ENCODE data around the gene PNKD.

PNKD gene

DNA sequence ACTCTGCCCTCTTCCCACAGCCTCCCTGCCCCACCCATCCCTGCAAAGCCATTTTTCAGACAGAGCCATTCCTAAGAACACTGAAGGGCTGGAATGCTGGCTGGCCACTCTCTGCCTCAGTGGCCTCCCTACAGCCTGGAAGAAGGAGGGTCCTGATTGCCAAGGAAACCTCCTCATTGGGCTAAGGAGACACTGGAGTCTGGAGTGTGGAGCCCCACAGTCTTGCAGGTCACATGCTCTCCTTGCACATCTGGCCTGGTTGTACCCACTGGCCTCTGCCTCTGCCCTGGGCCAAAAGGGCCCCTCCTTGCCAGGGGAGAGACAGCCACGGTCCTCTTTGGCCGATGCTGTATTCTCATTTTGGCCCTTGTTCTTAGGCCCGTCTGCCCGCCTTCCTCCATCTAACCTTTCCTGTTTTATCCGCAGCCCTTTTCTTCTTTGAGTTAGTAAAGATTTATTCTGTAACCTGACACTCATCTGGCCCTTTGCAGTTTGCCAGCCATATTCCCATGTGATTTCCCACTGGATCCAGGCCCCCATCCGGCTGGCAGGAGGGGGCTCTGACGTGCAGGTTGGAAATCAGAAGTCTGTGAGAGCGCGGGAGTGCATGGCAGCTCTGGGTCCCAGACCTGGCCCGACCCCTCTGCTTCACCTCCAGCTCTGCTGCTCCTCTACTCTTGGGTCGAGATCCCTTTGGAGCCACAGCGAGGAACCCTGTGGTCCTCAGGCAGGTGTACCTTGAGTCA lies 75.3 kb downstream of the PNKD start:
- DNase-seq: no peak

DNA sequence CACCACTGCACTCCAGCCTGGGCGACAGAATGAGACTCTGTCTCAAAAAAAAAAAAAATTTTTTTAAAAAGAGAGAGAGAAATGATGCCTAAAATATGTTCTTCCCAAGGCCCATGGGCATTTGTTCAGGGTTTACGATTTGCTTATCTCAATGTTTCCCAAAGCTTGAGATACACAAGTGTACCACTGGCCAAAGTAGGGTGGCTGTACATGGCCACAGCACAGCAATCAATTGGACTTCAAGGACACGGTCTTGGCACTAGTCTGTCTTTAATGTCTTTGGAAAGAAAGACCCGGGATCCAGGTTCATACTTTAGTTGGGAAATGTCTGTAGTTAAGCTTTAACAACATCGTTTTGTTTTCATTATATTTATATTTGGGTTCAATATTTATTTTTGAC lies 76.9 kb downstream of the PNKD start:
- DNase-seq: no peak

DNA sequence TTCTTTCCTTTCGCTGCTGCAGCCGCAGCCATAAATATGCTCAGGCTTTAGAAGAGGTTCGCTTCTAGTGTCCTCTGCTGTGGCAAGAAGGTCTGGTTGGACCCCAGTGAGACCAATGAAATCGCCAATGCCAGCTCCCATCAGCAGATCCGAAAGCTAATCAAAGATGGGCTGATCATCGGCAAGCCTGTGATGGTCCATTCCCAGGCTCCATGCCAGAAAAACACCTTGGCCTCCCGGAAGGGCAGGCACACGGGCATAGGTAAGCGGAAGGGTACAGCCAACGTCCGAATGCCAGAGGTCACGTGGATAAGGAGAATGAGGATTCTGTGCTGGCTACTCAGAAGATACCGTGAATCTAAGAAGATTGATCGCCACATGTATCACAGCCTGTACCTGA lies 83.7 kb downstream of the PNKD start:
- DNase-seq: no peak

DNA sequence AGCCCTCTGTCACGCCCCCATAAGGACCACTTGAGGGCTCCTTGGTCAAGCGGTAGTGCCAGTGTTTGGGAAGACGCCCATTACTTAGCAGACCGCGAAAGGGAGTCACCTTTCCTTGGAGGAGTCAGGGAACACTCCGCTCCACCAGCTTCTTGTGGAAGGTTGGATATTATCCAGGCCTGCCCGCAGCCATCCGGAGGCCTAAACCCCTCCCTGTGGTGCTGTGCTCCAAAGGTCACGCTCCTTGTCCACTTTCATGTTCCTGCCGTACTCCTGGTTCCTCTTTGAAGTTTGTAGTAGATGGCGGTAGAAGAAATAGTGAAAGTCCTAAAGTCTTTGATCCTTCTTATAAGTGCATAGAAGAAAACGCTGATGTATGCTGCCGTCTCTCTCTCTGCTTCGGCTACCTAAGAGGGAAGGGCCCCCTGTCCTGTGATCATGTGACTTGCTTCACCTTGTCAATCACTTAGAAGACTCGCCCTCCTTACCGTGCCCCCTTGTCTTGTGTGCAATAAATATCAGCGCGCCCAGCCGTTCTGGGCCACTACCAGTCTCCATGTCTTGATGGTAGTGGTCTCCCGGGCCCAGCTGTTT lies 84.6 kb downstream of the PNKD start:
- DNase-seq: no peak

DNA sequence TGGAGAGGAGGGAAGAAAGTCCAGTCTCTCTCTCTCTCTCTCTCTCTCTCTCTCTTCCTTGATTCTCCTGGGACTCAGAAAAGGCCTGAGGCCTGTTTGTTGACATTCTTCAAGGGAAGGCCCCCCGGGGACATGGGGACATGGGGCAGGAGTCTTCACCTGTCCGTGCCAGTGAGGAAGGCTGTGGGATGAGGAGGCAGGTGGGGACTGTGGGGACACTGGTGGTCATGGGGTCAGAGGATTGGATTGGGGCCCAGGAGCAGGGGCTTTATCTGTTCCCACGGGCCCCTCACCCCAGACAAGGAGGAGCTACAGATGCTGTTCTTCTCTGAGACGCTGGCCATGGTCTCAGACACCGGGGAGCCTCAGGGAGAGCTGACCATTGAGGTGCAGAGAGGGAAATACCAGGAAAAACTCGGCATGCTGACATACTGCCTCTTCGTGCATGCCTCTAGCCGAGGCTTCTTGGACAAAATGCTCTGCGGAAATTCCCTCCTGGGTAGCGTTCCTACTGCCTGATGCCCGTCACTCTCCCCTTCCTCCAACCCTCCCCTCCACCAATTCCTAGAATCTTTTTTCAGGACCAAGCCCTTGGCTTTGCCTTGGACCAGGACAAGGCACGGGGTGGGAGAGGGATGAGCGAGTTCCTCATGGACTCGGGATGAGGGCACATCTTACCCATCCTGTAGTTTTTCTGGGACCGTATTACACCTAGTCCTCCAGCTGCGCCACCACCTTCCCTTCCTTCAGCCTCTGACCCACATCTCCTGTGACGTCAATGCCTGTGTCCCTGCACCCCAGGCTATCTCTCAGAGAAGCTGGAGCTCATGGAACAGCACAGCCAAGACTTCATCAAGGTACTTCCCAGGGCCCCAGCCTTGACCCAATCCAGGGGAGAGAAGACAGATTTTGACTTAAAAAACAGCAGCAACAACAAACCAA lies 87.2 kb downstream of the PNKD start:
- DNase-seq: no peak

DNA sequence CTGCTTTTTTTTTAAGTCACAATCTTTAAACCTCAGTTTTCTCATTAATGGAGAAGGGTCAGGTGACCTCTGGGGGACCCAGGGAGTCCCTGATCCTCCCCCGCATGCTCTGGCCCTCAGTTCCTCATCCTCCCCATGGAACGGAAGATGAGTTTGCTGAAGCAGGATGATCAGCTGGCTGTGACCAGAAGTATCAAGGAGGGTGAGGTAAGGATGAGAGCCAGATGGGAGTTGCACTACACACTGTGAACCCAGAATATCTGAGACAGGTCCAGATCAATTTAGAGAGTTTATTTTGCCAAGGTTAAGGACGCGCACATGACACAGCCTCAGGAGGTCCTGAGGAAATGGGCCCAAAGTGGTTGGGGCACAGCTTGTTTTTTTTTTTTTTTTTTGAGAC lies 90.1 kb downstream of the PNKD start:
- no peak for DNase-seq

DNA sequence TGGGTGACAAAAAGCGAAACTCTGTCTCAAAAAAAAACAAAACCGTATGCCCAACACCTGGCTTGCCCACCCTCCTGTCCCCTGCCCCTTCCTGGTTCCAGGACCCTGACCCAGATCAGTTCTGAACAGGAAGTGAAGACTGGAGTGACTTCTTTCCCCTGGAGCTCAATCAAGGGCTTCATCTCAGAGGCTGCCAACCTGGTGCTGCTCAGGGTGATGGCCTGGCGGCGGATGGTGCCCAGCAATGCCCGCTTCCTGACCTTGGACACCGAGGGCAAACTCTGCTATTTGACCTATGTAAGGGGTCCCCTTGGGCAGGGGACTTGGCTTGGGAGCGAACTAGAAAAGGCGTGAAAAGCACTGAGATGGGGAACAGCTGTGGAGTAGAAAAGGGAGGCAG lies 92.3 kb downstream of the PNKD start:
- no peak for DNase-seq

DNA sequence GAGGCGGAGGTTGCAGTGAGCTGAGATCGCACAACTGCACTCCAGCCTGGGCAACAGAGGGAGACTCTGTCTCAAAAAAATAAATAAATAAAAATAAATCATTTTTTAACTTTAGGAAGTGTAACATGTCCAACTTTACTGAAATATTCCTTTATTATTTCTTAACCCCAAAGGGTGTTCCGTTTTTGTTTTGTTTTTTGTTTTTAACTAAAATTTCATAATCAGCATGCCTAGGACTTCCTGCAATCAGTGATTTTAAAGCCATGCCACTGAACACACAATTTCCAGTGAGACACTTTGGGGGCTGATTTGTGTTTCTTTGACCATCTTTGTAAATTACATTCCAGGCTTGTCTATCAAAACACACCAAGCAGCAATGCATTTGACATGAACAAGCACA lies 93.4 kb downstream of the PNKD start:
- DNase-seq: no peak

DNA sequence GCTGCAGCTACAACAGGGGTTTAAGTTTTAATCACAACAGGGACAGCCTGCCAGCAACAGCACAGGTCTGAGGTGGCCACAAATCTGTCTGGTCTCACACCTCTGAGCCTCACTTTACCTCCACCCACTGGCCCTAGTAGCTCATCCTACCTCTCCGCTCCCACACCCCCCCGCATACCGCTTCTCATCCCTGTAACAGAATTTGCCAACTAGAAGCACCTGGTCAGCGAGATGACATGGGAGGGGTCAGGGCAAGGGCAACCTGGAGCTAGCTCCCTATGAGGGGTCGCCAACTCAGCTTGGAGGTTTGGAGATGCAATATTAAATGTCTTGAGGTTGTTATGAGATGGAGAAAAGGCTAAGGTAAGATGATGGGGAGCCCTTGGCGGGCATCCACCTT lies 93.9 kb downstream of the PNKD start:
- DNase-seq: no peak

DNA sequence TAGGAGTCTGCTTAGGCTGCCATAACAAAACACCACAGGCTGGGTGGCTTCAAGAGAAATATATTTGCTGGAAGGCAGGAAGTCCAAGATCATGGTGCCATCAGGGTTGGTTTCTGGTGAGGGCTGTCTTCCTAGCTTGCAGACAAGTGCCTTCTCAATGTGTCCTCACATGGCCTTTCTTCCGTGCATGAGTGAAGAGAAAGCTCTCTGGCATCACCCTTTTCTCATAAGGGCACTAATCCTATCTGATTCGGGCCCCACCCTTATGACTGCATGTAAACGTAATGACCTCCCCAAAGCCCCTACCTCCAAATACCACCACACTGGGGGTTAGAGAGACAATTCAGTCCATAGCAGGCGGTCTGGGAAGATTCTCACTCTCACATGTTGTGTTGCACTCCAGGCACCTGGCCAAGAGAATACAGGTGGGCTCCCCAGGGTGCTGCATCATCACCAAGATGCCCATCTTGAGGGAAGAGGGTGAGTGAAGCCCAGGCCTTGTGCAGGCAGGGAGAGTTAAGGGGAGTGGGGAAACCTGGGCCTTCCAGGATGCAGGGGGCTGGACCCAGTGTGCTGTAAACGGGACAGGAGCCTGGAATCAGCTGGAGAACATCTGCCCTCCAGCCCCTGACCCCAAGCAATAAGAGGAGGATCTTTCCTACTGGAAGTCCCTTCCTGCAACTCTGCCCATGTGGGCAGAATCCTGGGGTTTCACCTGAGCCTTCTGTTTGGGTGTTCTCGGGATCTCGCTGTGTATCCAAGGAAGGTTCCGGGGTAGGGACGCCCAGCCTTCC lies 96.5 kb downstream of the PNKD start:
- DNase-seq: no peak

DNA sequence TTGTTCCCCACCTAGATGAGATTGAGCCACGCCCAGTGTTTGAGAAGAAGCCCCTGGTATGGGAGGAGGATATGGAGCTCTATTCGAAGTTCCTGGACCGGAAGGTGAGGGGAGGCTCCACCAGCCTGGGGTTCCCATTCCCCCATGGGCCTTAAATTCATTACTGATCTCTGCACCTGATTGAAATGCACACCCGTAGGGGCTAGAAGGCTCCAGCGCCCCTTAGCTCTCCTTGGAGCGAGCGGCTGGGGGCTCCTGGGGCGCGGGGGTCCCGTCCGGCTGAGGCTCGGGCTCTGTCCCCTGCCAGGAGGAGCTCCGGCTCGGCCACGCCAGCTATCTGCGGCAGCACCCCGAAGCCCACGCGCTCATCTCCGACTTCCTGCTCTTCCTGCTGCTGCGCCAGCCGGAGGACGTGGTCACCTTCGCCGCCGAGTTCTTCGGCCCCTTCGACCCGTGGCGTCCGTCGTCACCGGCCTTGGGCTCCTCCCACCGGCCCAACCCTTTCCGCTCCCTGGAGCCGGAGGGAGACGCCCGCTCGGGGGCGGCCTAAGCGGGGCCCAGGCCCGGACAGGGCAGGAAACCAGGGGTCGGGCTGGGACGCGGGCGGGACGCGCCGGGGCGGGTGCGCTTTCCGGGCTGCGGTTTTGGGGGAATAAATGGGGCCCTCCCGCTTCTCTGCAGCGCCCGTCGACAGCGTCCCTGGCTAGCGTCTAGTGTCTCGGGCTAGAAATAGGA lies 97.3 kb downstream of the PNKD start:
- peak; percentile 67 for DNase-seq

DNA sequence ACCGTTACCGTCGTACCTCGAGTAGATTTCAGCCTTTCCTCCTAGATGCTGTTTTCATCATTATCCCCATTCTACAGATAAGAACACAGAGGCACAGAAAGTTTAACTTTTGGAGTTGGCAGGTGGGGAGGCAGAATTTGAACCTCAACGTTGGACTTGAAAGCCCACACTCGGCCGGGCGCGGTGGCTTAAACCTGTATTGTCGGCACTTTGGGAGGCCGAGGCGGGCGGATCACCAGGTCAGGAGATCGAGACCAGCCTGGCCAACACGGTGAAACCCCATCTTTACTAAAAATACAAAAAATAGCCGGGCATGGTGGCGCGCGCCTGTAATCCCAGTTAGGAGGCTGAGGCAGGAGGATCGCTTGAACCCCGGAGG lies 97.8 kb downstream of the PNKD start:
- DNase-seq: no peak

DNA sequence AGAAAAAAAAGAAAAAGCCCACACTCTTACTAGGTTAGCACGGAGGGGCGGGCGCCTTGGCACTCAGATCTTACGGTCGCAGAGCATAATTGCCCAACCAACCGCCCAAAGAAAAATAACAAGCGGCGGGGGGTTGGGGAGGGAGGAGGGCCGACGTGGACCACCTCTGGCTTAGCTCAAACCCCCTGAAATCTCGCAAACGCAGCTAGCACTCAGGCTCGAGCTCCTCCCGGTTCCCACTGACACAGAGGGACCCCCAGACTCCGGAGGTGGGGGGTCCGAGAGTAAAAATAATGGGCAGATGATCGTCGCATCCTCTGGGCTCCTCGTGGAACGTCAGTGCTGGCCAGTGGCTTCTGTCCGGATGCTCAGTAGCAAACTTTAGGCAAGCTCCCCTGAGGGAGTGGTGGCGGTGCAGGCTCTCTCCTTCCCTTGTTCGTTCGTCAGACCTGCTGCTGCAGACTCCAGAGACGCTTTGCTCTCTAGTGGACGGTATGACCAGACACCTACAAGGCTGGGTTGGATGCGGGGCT lies 98.4 kb downstream of the PNKD start:
- DNase-seq: no peak

DNA sequence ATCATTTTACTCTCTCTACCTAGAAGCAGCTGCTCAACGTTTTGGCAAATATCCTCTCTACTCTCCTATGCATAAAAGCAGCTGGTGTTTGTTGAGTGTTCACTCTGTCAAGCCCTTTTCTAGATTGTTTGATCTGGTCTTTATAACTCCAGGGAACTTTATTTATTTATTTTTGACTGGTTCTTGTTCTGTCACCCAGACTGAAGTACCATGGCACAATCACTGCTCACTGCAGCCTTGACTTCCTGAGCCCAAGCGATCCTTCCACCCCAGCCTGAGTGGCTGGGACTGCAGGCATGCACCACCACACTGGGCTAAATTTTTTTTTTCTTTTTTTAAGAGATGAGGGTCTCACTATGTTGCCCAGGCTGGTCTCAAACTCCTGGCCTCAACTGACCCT lies 99.0 kb downstream of the PNKD start:
- DNase-seq: no peak

DNA sequence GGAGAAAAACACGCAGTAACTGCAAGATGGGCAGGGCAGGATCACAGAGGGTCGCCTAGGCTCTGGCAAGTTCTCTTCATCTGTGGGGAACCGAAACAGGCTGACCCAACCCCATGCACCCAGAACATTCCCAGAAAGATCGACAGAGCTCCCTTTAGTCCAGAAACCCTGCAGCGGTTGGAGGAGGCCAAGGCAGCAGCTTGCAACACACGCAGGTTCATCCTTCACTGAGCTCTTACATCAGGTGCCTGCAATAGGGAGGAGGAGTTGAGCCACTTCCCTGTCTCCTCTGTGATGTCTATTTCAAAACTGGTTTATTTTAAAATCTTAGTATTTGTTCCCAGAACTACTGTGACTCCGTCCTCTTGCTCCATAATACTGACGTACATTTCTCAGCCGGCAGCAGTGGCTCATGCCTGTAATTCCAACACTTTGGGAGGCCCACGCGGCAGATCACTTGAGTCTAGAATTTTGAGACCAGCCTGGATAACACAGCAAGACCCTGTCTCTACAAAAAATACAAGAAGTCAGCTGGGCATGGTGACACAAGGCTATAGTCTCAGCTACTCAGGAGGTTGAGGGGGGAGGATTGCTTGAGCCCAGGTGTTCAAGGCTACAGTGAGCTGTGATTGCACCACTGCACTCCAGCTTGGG lies 100.2 kb downstream of the PNKD start:
- DNase-seq: no peak

DNA sequence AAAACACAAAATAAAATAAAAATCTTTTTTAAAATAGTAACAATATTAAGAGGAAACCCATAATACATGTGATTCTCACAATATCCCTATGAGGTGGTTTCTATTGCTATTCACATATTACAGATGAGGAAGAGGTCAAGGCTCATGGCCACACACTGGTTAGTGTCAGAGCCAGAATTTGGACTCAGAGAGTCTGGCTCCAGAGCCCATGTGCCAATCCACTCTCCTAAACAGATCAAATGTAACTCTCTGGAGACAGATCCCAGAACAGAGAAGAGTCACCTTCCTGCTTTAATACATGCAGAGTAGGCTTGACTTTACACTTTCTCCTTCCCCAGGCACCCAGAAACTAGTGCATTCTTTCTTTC lies 101.6 kb downstream of the PNKD start:
- no peak for DNase-seq

DNA sequence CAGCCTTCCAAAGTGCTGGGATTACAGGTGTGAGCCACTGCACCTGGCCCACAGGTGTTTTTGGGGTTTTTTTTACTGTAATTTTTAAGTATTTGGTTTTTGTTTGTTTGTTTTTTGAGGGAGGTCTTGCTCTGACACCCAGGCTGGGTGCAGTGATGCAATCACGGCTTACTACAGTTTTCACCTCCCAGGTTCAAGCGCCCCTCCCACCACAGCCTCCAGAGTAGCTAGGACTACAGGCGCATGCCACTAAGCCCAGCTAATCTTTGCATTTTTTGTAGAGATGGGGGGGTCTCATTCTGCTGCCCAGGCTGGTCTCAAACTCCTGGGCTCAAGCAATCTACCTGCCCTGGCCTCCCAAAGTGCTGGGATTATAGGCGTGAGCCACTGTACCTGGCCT lies 104.5 kb downstream of the PNKD start:
- DNase-seq: no peak

DNA sequence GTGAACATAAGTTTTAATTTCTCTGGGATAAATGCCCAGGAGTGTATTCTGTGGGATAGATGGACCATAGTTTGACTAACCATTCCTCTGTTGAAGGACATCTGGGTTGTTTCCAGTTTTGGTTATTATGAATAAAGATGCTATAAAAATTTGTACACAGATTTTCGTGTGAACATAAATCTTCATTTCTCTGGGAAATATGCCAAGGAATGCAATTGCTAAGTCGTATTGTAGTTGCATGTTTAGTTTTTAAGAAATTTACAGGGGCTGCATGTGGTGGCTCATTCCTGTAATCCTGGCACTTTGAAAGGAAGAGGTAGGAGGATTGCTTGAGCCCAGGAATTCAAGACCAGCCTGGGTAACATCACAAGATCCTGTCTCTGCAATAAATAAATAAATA lies 104.9 kb downstream of the PNKD start:
- no peak for DNase-seq

DNA sequence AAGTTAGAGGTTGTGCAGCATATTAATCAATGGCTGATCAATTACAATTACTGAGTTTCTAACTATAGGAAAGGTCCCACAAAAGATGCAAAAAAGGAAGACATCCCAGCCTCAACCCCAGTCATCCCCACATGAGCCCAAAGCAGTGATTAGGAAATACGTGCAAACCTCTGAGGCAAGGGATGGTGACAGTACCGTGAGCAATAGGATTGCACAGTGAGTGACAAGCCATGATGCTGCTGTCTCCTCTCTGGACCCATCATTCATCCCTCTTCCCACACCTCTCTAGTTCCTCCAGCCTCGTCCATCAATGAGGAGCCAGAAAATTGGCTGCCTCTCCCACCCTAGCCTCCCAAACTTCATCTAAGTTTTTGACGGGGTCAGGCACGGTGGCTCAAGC lies 107.7 kb downstream of the PNKD start:
- no peak for DNase-seq

DNA sequence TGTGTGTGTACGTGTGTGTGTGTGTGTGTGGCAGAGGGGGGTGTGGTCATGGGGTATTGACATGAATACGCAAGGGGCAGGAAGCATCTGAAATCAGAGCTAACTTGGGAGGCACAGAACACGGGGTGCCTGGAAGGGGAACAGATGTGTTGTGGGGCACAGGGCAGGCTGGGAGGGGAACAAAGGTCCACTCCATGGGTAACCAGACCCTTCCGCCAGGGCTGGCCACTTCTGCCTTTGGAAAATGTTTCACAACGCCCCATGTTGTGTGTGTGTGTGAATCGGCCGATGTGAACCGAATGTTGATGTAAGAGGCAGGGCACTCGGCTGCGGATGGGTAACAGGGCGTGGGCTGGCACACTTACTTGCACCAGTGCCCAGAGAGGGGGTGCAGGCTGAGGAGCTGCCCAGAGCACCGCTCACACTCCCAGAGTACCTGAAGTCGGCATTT lies 111.6 kb downstream of the PNKD start, which contains the start of gene SLC11A1:
TSS of gene SLC11A1 (plus strand) at position 358 of the 451 bp plus-strand sequence. CDS start 96 bp downstream, outside the sequence.
- DNase-seq: no peak

DNA sequence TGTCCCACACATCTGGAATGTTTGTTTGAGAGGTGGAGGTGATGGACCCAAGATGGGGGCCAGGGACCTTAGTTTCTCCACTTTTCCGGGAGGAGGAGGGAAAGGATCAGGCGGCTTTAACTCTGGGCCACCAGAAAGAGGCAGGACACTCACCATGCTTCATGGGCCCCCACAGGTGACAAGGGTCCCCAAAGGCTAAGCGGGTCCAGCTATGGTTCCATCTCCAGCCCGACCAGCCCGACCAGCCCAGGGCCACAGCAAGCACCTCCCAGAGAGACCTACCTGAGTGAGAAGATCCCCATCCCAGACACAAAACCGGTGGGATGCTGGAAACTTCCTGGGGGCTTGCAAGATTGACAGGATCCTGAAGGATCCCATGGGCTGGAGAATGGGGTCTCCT lies 112.5 kb downstream of the PNKD start:
- DNase-seq: no peak
